Activated CD8-positive, alpha-beta memory T cell treated with anti-CD3 and anti-CD28 coated beads, Interleukin-2, amount 10 ng/mL, durations not matched to agents 7 days and 5 days (primary cell): Measurements from ENCODE around the gene ADCY4. TPM values are rescaled to one million over a fixed set of nuclear protein-coding genes. Genes with fewer than 3 reads are reported as not detected.
"Not testable (repeated sequence)": the region's sequence is repeated elsewhere in the genome, so short reads cannot be mapped to it uniquely, and the experiment has no call there.

Experiments used
- ATAC-seq: fragments of 150-1000 bp; cut with Tn5 transposase; one replicate; pipeline ENCODE4 v1.10.0; 2021; ENCODE audit warnings: moderate library complexity
- CTCF ChIA-PET: fragments of 350-600 bp; sonication (Branson Sonifier 250); formaldehyde crosslinking; loops from one replicate; lab custom pipeline; 2021; ENCODE audit warnings: antibody characterized with exemption; lab: Charles Lee
- DNase-seq: peaks from one replicate; pipeline ENCODE4 v3.0.0-alpha.2; 2020
- H3K27ac Mint-ChIP-seq: one replicate; pipeline ENCODE4 v1.8.0; 2021; ENCODE audit warnings: mild to moderate bottlenecking, mixed read lengths
- H3K27me3 Mint-ChIP-seq: one replicate; pipeline ENCODE4 v1.8.0; 2021; ENCODE audit warnings: mixed read lengths
- H3K36me3 Mint-ChIP-seq: one replicate; pipeline ENCODE4 v1.8.0; 2021; ENCODE audit warnings: mild to moderate bottlenecking, mixed read lengths
- H3K4me1 Mint-ChIP-seq: one replicate; pipeline ENCODE4 v1.8.0; 2021; ENCODE audit warnings: mixed read lengths
- H3K4me3 Mint-ChIP-seq: one replicate; pipeline ENCODE4 v1.8.0; 2021; ENCODE audit warnings: mild to moderate bottlenecking, moderate library complexity, mixed read lengths
- H3K9me3 Mint-ChIP-seq: one replicate; pipeline ENCODE4 v1.8.0; 2022; ENCODE audit warnings: low read depth, mixed read lengths
- total RNA-seq, 2 experiments: library from RNA; stranded (reverse); gene quantifications; one replicate each; pipeline ENCODE4 v1.2.3, GENCODE V29; 2021

Gene ADCY4
- total RNA-seq, 2 experiments from 2014 or later: 1.6 to 3.4 TPM

DNA sequence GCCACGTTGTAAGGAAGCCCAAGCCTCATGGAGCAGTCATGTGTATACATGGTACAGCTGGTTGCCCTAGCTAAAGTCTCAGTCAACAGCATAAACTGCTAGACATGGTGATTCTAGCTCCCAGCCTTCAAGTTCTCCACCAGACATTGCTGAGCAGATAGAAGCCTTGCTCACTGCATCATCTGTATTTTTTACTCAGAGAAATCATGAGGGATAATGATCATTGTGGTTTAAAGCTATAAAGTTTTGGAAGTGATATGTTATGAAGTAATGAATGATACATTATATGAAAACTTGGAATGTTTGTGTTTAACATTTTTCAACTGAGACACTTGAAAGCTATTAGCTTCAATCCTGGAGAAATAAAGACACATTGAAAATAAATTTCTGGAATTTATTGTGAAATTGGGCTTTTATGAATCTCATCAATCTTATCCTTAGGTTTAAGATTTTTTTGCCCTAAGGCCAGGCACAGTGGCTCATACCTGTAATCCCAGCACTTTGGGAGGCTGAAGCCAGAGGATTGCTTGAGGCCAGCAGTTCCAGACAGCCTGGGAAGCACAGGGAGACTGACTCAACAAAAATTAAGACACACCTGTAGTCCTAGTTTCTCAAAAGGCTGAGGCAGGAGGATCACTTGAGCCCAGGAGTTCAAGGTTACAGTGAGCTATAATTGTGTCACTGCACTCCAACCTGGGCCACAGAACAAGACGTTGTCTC is 27.5 kb upstream of the ADCY4 start:
- no peak for ATAC-seq
- DNase-seq: no peak
- Mint-ChIP-seq H3K36me3 (no peaks in the 10 kb centered on the region), H3K27ac (no peak overlapping the region), H3K9me3 (no peaks in the 10 kb centered on the region), H3K4me3 (no peak overlapping the region), H3K27me3 (peaks cover 66% of the 10 kb centered on the region), H3K4me1 (peaks cover 19% of the 10 kb centered on the region)
- CTCF ChIA-PET: interaction anchor here (1.3 to 2.8 kb wide), 3 partner anchors 28 to 73 kb away, joined by 4 to 17 read pairs (median 13); partner anchors contain the start of gene ADCY4

DNA sequence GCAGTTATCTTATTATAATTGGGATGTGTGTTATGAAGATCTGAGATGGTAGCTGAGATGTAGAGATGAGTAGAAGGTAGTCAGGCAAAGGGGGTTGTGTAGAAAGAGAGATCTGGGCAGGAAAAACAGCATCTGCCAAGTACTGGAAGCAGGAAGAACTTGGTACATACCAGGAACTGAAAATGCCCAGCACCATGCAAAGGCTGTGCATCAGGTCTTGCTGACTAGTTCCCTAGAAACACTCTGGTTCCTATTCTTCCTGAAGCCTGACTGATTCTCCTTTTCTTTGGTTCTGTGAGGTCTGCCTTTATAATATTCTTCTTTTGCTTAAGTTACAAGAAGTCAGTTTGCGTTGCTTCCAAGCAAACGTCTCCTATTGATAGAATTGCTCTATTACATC is 26.5 kb upstream of the ADCY4 start:
- H3K4me3 Mint-ChIP-seq: no peak overlapping the region
- CTCF ChIA-PET: interaction anchor here (1.0 to 2.8 kb wide), 3 partner anchors 9 to 70 kb away, joined by 3 to 17 read pairs (median 13); partner anchors contain the start of gene ADCY4
- H3K27me3 Mint-ChIP-seq: peaks cover 60% of the 10 kb centered on the region
- H3K4me1 Mint-ChIP-seq: peaks cover 12% of the 10 kb centered on the region
- no peaks in the 10 kb centered on the region for H3K9me3 Mint-ChIP-seq
- no peak for DNase-seq
- no peak for ATAC-seq
- H3K27ac Mint-ChIP-seq: no peak overlapping the region
- no peaks in the 10 kb centered on the region for H3K36me3 Mint-ChIP-seq

DNA sequence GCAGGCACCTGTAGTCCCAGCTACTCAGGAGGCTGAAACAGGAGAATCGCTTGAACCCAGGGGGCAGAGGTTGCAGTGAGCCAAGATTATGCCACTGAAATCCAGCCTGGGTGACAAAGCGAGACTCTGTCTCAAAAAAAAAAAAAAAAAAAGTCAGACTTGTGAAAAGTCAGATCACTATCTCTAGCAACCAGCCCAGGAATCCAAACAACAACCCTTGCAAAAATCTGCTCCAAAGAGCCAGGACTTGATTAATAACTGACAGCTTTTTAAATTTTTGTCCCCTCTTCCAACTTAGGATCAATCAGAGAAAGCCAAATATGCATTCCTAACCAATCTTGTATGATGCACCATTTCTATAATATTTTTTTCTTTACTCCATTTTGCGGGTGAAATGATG is 25.4 kb upstream of the ADCY4 start:
- no peak overlapping the region for H3K4me3 Mint-ChIP-seq
- ATAC-seq (no peak), DNase-seq (no peak)
- no peaks in the 10 kb centered on the region for H3K36me3 Mint-ChIP-seq
- H3K27me3 Mint-ChIP-seq: peaks cover 50% of the 10 kb centered on the region
- peaks cover 4% of the 10 kb centered on the region for H3K4me1 Mint-ChIP-seq
- CTCF ChIA-PET: interaction anchor here (1.1 kb wide), 1 partner anchor 71 kb away, joined by 3 read pairs; no protein-coding TSS in a partner anchor
- H3K9me3 Mint-ChIP-seq: no peaks in the 10 kb centered on the region
- no peak overlapping the region for H3K27ac Mint-ChIP-seq

DNA sequence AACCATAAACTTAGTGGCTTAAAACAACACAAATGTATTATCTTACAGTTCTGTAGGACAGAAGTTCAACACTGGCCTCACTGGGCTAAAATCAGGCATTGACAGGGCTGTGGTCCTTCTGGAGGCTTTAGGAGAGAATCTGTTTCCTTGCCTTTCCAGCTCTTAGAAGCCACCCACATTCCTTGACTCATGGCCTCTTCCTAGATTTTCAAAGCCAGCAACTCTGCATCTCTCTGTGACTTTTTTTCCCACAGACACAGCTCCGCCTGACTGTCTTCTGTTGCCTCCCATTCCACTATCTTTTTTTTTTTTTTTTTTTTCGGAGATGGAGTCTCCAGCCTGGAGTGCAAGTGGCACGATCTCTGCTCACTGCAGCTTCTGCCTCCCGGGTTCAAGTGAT is 21.3 kb upstream of the ADCY4 start:
- no peaks in the 10 kb centered on the region for H3K9me3 Mint-ChIP-seq
- H3K4me1 Mint-ChIP-seq: no peaks in the 10 kb centered on the region
- no peak for ATAC-seq
- H3K27ac Mint-ChIP-seq: no peak overlapping the region
- no peaks in the 10 kb centered on the region for H3K36me3 Mint-ChIP-seq
- CTCF ChIA-PET: interaction anchor here (0.6 kb wide), 1 partner anchor 10 kb away, joined by 3 read pairs; no protein-coding TSS in a partner anchor
- H3K27me3 Mint-ChIP-seq: peaks cover 47% of the 10 kb centered on the region
- no peak for DNase-seq
- no peak overlapping the region for H3K4me3 Mint-ChIP-seq

DNA sequence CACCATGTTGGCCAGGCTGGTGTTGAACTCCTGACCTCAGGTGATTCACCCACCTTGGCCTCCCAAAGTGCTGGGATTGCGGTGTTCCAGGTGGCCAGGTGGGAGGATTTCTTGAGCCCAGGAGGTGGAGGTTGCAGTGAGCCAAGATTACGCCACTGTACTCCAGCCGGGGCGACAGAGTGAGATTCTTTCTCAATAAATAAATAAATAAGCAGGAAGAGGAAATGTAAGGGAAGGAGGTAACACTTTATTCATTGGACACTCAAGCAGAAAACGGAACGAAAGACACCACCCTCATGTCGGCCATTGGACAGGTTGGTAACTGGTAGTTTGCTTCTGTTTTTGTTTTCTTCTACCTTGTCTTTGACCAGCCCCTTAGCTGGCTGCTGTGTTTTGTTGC is 20.1 kb upstream of the ADCY4 start:
- Mint-ChIP-seq H3K27me3 (peaks cover 50% of the 10 kb centered on the region), H3K36me3 (no peaks in the 10 kb centered on the region), H3K9me3 (no peaks in the 10 kb centered on the region), H3K4me1 (no peaks in the 10 kb centered on the region), H3K4me3 (no peak overlapping the region), H3K27ac (no peak overlapping the region)
- DNase-seq (no peak), ATAC-seq (no peak)
- CTCF ChIA-PET: no interaction called here

DNA sequence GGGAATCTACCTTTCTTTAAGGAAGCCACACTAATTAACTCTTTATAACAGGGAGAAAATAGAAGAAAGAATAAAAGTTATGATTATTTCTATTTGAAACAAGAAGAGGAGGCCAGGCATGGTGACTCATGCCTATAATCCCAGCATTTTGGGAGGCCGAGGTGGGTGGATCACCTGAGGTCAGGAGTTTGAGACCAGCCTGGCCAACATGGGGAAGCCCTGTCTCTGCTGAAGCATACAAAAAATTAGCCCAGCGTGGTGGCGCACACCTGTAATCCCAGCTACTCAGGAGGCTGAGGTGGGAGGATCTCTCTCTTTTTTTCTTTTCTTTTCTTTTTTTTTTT is 19.6 kb upstream of the ADCY4 start:
- CTCF ChIA-PET, H3K36me3 Mint-ChIP-seq, DNase-seq, H3K9me3 Mint-ChIP-seq, H3K4me3 Mint-ChIP-seq, ATAC-seq, H3K27ac Mint-ChIP-seq, H3K4me1 Mint-ChIP-seq: not testable (repeated sequence)
- peaks cover 50% of the 10 kb centered on the region for H3K27me3 Mint-ChIP-seq

DNA sequence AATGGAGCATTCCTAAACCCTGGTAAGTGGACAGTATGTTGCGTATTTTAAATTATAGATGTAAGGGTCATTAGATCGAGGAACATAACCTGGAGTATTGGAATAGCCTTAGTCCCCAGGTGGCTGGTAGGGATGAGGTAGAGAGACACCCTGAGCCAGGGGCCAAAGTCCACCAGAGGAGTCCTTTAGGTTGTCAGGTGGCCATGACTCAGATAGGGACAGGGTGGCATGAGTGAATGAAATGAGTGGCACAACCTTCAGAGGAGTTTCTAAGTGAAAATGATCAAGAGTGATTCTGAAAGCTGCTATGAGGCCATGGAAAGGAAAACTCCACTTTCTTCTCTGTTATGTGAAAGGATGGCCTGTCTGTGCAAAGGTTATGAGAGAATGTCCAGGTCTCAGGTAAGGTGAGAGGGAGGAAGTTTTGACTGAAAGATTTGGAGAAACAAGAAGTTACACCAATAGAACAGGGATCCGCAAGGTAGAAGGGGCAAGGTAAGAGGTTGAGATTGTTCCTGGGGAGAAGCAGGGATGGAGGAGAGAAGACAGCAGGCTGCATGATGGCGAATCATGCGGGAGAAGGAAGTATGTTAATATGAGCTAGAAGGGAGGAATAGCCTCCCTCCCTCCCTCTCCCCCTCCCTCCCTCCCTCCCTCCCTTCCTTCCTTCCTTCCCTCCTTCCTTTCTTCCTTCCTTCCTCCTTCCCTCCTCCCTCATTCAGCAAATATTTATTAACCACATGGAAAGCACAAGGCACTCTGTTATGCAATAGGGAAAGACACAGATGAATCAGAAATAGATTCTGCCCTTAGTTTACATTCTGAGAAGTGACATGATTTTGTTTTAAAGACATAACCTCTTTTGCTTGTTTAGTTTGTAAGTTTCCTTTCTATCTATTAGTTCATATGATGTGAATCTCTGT is 18.9 kb upstream of the ADCY4 start:
- no peak overlapping the region for H3K4me3 Mint-ChIP-seq
- H3K27ac Mint-ChIP-seq: no peak overlapping the region
- H3K9me3 Mint-ChIP-seq: no peaks in the 10 kb centered on the region
- no peaks in the 10 kb centered on the region for H3K4me1 Mint-ChIP-seq
- H3K27me3 Mint-ChIP-seq: peaks cover 55% of the 10 kb centered on the region
- CTCF ChIA-PET: no interaction called here
- no peak for ATAC-seq
- H3K36me3 Mint-ChIP-seq: no peaks in the 10 kb centered on the region
- no peak for DNase-seq

DNA sequence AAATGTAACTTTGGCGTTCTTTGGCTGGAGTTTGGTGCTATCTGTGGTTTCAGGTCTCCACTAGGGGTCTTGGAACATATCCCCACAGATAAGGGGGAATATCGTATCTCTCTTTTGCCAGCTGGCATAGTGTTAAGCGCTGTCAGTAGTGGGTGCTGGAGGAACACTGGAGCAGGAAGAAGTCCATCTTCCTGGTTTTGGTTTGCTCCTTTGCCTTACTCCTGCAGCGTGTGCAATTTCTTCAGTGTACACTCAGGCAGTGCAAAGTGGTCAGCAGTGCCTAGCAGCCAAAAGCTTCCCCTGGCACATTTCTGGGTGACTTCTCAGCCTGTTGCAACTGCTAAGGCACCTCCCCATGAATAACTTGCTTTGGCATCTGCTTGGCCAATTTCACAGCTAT is 16.6 kb upstream of the ADCY4 start:
- Mint-ChIP-seq H3K27ac (no peak overlapping the region), H3K36me3 (no peaks in the 10 kb centered on the region), H3K9me3 (no peaks in the 10 kb centered on the region), H3K27me3 (peaks cover 55% of the 10 kb centered on the region), H3K4me1 (no peaks in the 10 kb centered on the region), H3K4me3 (no peak overlapping the region)
- no peak for DNase-seq
- no peak for ATAC-seq
- CTCF ChIA-PET: interaction anchor here (1.9 to 2.1 kb wide), 2 partner anchors 18 to 80 kb away, joined by 10 read pairs; no protein-coding TSS in a partner anchor

DNA sequence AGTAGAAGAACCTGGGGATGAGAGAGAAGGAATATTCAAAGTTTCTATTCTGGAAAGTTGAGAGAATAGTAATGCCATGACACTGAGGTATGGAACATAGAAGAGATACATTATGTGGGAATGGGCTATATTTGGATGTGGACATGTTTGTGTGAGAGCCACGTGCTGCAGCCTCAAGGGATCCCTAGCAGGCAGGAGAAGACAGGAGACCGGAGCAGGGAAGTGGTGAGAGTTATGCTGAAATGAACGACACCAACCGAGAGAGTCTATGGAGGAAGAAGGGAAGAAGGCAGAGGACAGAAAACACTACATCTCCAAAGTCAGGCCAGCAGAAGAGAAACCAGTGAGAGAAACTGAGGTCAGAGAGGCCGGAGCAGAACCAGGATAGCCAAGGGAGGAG is 14.9 kb upstream of the ADCY4 start:
- no peak overlapping the region for H3K4me3 Mint-ChIP-seq
- CTCF ChIA-PET: interaction anchor here (2.0 kb wide), 1 partner anchor 16 kb away, joined by 7 read pairs; no protein-coding TSS in a partner anchor
- no peaks in the 10 kb centered on the region for H3K36me3 Mint-ChIP-seq
- DNase-seq: no peak
- no peaks in the 10 kb centered on the region for H3K9me3 Mint-ChIP-seq
- ATAC-seq: no peak
- no peak overlapping the region for H3K27ac Mint-ChIP-seq
- no peaks in the 10 kb centered on the region for H3K4me1 Mint-ChIP-seq
- H3K27me3 Mint-ChIP-seq: peaks cover 61% of the 10 kb centered on the region

DNA sequence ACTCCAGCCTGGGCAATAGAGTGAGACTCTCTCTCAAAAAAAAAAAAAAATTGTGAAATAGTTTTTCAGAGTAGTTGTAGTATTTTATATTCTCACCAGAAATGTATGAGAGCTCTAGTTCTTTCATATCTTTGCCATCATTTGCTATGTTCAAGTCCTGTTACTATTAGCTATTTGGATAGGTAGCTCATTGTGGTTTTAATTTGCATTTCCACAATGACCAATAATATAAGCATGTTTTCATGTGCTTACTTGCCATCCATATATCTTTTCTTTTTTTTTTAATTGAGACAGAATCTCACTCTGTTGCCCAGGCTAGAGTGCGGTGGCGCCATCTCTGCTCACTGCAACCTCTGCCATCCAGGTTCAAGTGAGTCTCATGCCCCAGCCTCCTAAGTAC is 13.3 kb upstream of the ADCY4 start:
- no peaks in the 10 kb centered on the region for H3K36me3 Mint-ChIP-seq
- H3K4me1 Mint-ChIP-seq: peaks cover 3% of the 10 kb centered on the region
- peaks cover 66% of the 10 kb centered on the region for H3K27me3 Mint-ChIP-seq
- H3K27ac Mint-ChIP-seq: no peak overlapping the region
- H3K4me3 Mint-ChIP-seq: no peak overlapping the region
- DNase-seq (no peak), ATAC-seq (no peak)
- no peaks in the 10 kb centered on the region for H3K9me3 Mint-ChIP-seq
- CTCF ChIA-PET: interaction anchor here (1.4 to 5.6 kb wide), 3 partner anchors 15 to 84 kb away, joined by 4 to 30 read pairs (median 11); no protein-coding TSS in a partner anchor

DNA sequence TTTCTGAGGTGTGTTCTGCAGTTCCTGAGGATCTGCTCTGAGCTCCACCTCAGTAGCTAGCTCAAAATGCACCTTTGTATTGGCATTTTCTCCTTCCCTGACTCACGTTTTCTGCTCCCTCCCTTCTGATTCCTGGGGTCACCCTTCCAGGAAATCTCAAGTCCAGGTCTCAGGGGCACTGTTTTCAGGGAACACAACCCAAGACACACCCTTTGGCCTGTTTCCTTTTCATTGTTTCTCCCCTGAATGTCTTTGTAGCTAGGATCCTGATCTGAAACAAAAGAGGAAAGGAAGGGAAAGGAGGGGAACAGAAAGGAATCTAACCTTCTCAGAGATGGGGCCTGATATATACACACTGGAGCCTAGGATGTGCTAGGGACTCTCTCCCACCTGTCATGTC is 12.3 kb upstream of the ADCY4 start:
- Mint-ChIP-seq H3K9me3 (no peaks in the 10 kb centered on the region), H3K27me3 (peaks cover 62% of the 10 kb centered on the region), H3K4me1 (peaks cover 3% of the 10 kb centered on the region), H3K27ac (no peak overlapping the region), H3K36me3 (no peaks in the 10 kb centered on the region), H3K4me3 (no peak overlapping the region)
- no peak for ATAC-seq
- CTCF ChIA-PET: interaction anchor here (1.4 to 5.6 kb wide), 3 partner anchors 14 to 85 kb away, joined by 4 to 30 read pairs (median 11); no protein-coding TSS in a partner anchor
- no peak for DNase-seq

DNA sequence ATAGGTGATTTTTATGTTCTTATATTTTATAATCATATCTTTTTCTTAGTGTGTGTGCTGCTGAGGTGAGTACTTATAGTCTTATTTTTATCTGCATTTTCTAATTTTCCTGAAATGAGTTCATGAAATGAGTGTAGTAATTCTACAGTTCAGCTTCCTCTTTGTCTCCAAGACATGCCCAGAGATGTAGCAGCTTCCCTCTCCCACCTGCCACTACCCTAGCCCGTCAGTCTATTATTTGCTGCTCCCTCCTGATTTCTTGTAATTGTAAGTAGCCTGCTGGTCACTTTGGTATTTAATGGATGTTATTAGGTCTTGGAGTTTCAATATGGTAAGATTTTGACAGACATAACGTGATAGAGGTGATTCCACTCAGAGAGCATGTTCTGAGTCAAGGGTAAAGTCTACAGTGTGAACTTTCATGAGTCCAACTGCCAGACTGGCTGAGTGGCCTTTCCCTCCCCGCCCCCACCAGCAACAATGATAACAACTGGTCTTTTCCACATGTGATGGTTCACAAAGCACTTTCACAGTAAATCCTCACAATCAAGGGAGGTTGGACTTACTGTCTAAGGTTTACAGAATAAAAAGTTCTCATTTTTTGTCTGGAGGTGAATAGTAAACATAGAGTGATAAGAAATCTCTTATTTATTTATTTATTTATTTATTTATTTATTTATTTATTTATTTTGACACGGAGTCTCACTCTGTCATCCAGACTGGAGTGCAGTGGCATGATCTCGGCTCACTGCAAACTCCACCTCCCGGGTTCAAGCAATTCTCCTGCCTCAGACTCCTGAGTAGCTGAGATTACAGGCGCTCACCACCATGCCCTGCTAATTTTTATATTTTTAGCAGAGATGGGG is 9.2 kb upstream of the ADCY4 start:
- no peak overlapping the region for H3K4me3 Mint-ChIP-seq
- H3K36me3 Mint-ChIP-seq: no peaks in the 10 kb centered on the region
- DNase-seq (no peak), ATAC-seq (no peak)
- no peak overlapping the region for H3K27ac Mint-ChIP-seq
- peaks cover 13% of the 10 kb centered on the region for H3K4me1 Mint-ChIP-seq
- H3K27me3 Mint-ChIP-seq: peaks cover 37% of the 10 kb centered on the region
- H3K9me3 Mint-ChIP-seq: no peaks in the 10 kb centered on the region
- CTCF ChIA-PET: interaction anchor here (0.9 to 5.6 kb wide), 4 partner anchors 11 to 88 kb away, joined by 3 to 30 read pairs (median 4); no protein-coding TSS in a partner anchor
